GM23248 (cell line): ENCODE data around the gene DRAXIN.

Source experiments
- EZH2 ChIP-seq: fragments of 200-600 bp; sonication (generic); IDR thresholded peaks from 2 replicates; pipeline ENCODE4 v1.6.1; 2018; ENCODE audit warnings: antibody characterized with exemption, mild to moderate bottlenecking; ENCODE audit not compliant: insufficient read depth, poor library complexity, severe bottlenecking
- EZH2phosphoT487 ChIP-seq: fragments of 200-600 bp; sonication (generic); IDR thresholded peaks from 2 replicates; pipeline ENCODE4 v1.6.1; 2018; ENCODE audit warnings: antibody characterized with exemption, moderate library complexity, mild to moderate bottlenecking, low read depth; ENCODE audit not compliant: insufficient read depth

- TF ChIP-seq EZH2phosphoT487 (no peak), EZH2 (no peak)
These were observed 55.4 kb downstream of the DRAXIN start for GRCh38 chr1:11746795-11747487.
